ENCODE data around the gene C3orf33.

DNA sequence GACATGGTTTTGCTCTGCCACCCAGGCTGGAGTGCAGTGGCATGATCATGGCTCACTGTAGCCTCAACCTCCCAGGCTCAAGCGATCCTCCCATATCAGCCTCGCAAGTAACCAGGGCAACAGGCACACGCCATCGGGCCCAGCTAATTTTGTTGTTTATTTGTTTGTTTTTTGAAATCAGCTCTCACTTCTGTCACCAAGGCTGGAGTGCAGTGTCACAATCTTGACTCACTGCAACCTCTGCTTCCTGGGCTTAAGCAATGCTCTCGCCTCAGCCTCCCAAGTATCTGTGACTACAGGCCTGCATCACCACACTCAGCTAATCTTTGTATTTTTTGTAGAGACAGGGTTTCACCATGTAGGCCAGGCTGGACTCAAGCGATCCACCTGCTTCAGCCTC, 35.0 kb downstream of the C3orf33 start:
- TF ChIP-seq, protein P1, sequence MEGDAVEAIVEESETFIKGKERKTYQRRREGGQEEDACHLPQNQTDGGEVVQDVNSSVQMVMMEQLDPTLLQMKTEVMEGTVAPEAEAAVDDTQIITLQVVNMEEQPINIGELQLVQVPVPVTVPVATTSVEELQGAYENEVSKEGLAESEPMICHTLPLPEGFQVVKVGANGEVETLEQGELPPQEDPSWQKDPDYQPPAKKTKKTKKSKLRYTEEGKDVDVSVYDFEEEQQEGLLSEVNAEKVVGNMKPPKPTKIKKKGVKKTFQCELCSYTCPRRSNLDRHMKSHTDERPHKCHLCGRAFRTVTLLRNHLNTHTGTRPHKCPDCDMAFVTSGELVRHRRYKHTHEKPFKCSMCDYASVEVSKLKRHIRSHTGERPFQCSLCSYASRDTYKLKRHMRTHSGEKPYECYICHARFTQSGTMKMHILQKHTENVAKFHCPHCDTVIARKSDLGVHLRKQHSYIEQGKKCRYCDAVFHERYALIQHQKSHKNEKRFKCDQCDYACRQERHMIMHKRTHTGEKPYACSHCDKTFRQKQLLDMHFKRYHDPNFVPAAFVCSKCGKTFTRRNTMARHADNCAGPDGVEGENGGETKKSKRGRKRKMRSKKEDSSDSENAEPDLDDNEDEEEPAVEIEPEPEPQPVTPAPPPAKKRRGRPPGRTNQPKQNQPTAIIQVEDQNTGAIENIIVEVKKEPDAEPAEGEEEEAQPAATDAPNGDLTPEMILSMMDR (CRISPR knock-in tag; IDR thresholded peaks at IDR 0.05), result no peak
- TF ChIP-seq SETDB1 (CRISPR knock-in tag; IDR thresholded peaks at IDR 0.05; ENCODE audit: borderline replicate concordance) (no peak), KLF15 (CRISPR knock-in tag; IDR thresholded peaks at IDR 0.05; ENCODE audit: borderline replicate concordance) (no peak), FOXK2 (IDR thresholded peaks at IDR 0.05) (no peak), CEBPG (CRISPR knock-in tag; IDR thresholded peaks at IDR 0.05) (no peak), ZNF761 (CRISPR knock-in tag; conservative IDR thresholded peaks at IDR 0.05) (no peak), ZNF747 (CRISPR knock-in tag; IDR thresholded peaks at IDR 0.05; ENCODE audit: borderline replicate concordance) (no peak)

All from HepG2 (cell line).